ENCODE results near the gene FAM181A.

The FAM181A gene

GRCh38 chr14:93929048-93929535, 1.9 kb downstream of the FAM181A start:
- DNase-seq (ENCODE audit: low spot score): no peak

- DNase-seq (ENCODE audit: low spot score): no peak
Observed at GRCh38 chr14:93929657-93930056, 2.5 kb downstream of the FAM181A start.

GRCh38 chr14:93930296-93930988, 3.3 kb downstream of the FAM181A start:
- no peak for DNase-seq (ENCODE audit: low spot score)

- no peak for DNase-seq (ENCODE audit: low spot score)
Observed at GRCh38 chr14:93930989-93931307, 3.8 kb downstream of the FAM181A start.

GRCh38 chr14:93932642-93933041, 5.5 kb downstream of the FAM181A start:
- DNase-seq (ENCODE audit: low spot score): no peak

- DNase-seq (ENCODE audit: low spot score): no peak
Observed at GRCh38 chr14:93935213-93935612, 8.1 kb downstream of the FAM181A start.

GRCh38 chr14:93936245-93936644, 9.1 kb downstream of the FAM181A start:
- no peak for DNase-seq (ENCODE audit: low spot score)

- DNase-seq (ENCODE audit: low spot score): no peak
Observed at GRCh38 chr14:93936926-93937325, 9.8 kb downstream of the FAM181A start.

- DNase-seq (ENCODE audit: low spot score): no peak
Observed at GRCh38 chr14:93937519-93937918, 10.4 kb downstream of the FAM181A start.

GRCh38 chr14:93938751-93939303, 11.7 kb downstream of the FAM181A start:
- DNase-seq (ENCODE audit: low spot score): no peak

GRCh38 chr14:93939304-93940229, 12.4 kb downstream of the FAM181A start:
- DNase-seq (ENCODE audit: low spot score): peak; percentile 57

- DNase-seq (ENCODE audit: low spot score): no peak
Observed at GRCh38 chr14:93940437-93940836, 13.3 kb downstream of the FAM181A start.

- no peak for DNase-seq (ENCODE audit: low spot score)
Observed at GRCh38 chr14:93941293-93941910, 14.3 kb downstream of the FAM181A start.

- no peak for DNase-seq (ENCODE audit: low spot score)
Observed at GRCh38 chr14:93943052-93943451, 15.9 kb downstream of the FAM181A start.

GRCh38 chr14:93943930-93944329, 16.8 kb downstream of the FAM181A start:
- DNase-seq (ENCODE audit: low spot score): no peak

- DNase-seq (ENCODE audit: low spot score): no peak
Observed at GRCh38 chr14:93944348-93945069, 17.4 kb downstream of the FAM181A start.

GRCh38 chr14:93945070-93945399, 17.9 kb downstream of the FAM181A start:
- DNase-seq (ENCODE audit: low spot score): no peak

- no peak for DNase-seq (ENCODE audit: low spot score)
Observed at GRCh38 chr14:93946104-93946503, 19.0 kb downstream of the FAM181A start.

GRCh38 chr14:93946541-93947090, 19.5 kb downstream of the FAM181A start:
- no peak for DNase-seq (ENCODE audit: low spot score)

- no peak for DNase-seq (ENCODE audit: low spot score)
Observed at GRCh38 chr14:93947282-93947681, 20.1 kb downstream of the FAM181A start.

GRCh38 chr14:93949511-93950075, 22.4 kb downstream of the FAM181A start:
- no peak for DNase-seq (ENCODE audit: low spot score)
